HG03378 (cell line): ENCODE results near the gene PSMB2.
"Not testable (repeated sequence)": the region's sequence is repeated elsewhere in the genome, so short reads cannot be mapped to it uniquely, and the experiment has no call there.

Experiments
- ATAC-seq: cut with Tn5 transposase; IDR thresholded peaks from one replicate; pipeline ENCODE4 v1.9.1; 2021; ENCODE audit warnings: mild to moderate bottlenecking, moderate library complexity; ENCODE audit not compliant: unreplicated experiment

PSMB2 gene

DNA sequence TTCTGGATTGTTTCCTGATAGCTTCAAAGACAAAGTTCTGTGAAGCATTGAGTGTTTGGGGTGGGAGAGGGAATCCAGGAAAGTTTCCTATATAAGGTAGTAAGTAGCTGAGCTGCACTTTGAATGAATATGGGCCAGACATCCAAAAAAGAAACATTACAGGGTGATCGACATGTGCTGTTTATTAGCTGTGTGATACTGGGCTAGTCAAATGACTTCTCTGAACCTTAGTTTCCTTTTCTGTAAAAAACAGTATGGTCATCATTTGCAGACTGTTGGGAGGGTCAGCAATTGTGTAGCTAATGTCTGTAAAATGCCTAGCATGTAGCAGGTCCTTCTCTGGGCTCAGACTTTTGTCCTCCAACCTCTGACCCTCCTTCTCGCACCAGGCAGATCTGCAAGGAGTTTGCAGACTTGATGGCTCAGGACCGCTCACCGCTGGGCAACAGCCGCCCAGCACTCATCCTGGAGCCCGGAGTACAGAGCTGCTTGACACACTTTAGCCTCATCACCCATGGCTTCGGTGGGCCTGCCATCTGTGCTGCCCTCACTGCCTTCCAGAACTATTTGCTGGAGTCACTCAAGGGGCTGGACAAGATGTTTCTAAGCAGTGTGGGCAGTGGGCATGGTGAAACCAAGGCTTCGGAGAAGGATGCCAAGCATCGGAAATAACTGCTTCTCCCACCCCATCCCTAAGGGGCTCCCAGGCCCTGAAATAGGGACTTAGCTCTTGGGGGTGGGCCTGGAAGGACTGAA is 47.1 kb downstream of the PSMB2 start:
- ATAC-seq = no peak

DNA sequence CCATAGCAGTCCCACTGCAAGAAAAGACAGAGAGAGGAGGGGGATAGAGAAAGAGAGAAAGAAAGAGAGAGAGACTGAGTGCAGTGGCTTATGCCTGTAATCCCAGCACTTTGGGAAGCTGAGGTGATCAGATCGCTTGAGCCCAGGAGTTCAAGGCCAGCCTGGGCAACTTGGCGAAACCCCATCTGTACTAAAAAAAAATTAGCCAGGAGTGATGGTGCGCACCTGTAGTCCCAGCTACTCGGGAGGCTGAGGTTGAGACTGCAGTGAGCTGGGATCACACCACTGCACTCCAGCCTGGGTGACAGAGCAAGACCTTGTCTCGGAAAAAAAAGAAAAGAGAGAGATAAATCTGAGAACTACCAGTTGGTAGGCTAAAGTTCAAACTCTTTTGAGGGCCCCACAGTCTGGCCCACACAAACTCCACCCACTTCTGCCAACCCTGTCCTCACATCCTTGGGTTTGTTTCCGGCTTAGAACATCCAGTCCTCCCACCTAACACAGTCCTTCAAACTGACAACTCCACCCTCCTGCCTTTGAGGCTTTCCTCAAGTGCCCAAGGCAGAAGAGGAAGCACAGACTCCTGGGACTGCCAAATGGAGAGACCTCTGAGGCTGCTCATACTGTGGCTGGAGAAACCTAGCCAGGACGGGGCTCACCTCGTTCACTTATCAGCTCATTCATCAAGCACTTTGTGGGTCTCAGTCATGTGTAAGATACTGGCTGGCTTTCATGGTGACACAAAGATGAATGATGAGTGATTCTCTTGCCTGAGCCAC is 48.1 kb downstream of the PSMB2 start:
- ATAC-seq = no peak

DNA sequence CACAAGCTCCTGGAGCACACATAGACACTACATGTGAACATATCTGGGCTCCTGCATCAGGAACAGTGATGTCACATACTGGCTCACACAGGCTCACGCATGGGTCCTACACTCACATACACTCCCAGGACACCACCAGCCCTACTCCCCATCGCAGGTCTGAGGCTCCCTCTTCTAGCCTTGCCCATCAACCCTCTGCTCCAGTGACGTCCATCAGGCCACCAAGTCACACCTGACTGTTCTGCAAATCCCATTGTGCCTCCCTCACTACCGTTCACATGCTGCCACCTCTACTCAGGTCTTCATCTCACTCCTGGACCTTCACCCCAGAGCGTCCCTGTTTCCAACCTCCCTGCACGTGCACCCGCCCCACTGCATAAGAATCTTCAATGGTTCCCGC is 50.1 kb downstream of the PSMB2 start:
- ATAC-seq = no peak

DNA sequence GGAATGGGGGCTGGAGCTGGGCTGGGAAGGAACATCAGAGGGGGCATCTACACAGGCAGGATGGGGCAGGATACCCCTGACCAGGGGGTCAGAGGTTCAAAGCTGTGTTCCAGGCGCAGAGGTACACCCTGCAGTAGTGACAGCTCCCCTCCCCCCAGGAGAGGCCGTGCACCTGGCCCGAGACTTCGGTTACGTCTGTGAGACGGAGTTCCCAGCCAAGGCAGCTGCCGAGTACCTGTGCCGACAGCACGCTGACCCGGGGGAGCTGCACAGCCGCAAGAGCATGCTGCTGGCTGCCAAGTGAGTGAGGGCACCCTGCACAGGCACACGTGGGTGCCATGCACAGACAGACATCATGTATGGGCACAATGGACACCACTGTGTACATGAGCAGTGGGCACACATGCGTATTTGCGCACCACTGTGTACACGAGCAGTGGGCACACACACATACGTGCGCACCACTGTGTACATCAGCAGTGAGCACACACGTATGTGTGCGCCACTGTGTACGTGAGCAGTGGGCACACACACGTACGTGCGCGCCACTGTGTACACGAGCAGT is 50.8 kb downstream of the PSMB2 start:
- no peak for ATAC-seq

DNA sequence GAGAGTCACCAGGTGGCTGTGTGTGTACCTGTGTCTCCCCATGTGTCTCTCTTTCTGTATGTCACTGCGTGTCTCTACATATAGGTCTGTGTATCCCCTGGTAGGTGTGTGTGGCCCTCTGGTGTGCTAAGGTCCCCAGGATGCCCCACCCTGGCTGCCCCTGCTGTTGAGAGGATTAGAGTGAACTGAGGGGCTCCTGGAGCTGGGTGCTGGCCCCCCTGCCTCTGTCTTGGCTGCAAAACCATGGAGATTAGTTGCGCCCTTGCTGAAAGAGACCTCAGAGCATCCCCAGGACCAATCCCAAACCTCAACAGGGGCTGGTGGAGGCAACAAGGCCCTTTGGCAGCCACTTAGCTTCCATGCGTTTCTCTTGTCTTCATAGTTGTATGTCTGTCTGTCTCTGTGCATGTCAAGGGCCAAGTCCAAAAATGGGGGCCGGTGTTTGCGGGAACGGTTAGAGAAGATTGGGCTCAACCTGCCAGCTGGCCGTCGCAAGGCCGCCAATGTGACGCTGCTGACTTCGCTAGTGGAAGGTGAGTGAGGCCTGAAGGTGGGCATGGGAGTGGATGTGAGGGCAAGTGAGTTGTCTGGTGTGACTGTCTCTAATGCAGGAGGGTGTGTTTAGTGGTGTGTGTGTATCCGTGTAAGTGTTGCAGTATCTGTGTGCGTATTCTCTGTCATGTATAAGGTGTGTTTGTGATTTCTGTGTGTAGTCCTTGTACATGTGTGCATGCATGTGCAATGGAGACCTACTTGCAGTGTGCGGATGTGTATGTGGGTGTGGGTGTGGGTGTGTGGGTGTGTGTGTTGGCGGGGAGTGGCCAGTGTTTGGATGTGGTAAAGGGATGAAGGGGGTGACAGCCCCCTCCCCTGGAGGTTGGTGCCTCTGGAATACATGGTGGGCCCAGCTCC is 51.6 kb downstream of the PSMB2 start:
- no peak for ATAC-seq

DNA sequence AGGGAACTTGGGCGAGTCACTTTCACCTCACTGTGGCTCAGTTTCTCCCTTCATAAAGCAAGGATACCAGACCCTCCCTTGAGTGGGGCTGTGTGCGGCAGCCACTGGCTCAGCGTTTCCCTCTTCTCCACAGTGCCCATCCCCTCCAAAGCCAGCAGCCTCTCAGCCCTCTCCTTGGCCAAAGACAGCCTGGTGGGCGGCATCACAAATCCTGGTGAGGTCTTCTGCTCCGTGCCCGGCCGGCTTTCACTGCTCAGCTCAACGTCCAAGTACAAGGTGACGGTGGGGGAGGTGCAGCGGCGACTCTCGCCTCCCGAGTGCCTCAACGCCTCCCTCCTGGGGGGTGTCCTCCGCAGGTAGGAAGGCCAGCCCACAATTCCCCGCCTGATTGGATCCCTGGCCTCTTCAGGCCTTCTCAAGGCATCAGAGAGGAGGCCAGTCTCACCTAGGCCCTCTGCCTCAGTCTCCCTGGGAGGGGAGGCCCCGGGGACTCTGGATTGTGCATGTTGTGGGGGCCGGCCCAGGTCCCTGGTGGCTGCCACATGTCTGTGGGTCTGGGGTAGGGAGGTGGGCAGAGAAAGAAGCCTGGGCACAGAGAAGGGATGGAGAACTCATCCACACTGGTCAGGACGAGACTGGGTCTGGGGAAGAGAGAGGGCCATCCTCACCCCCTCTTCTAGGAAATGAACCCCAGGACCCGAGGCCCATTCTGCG is 53.0 kb downstream of the PSMB2 start:
- no peak for ATAC-seq

DNA sequence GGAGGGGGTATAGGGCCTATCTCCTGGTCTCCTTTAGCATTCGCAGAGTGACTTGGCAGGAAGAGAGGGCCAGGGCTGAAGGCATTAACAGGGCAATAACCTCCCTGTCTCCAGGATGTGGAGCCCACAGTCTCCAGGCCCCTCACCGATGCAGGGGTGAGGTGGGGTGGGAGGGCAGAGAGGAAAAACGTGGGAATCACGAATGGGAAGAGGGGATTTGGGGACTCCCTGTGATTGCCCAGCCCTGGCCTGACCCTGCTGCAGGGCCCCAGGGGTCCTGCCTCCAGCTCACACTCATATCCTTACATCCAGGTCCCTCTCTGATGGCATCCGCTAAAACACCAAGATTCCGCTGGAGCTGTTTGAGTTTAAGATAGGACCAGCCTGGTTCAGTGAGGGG is 53.6 kb downstream of the PSMB2 start:
- no peak for ATAC-seq

DNA sequence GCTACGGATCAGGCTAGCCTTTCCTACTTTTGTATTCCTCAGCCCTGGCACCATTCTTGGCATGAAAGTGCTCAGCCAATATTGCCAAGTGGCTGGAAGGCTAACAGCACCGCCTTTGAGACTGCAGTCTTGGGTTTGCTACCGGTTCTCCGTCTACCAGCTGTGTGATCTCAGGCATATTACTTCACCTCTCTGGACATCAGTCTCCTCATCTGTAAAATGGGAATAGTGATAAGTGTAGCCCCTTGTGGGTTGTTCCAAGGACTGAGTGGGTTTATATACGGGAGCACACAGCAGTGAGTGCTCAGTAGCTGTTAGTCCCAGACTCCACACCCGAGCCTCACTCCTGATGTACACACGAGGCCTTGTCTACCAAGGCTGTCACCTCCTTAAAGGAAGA is 54.5 kb downstream of the PSMB2 start:
- ATAC-seq = no peak

DNA sequence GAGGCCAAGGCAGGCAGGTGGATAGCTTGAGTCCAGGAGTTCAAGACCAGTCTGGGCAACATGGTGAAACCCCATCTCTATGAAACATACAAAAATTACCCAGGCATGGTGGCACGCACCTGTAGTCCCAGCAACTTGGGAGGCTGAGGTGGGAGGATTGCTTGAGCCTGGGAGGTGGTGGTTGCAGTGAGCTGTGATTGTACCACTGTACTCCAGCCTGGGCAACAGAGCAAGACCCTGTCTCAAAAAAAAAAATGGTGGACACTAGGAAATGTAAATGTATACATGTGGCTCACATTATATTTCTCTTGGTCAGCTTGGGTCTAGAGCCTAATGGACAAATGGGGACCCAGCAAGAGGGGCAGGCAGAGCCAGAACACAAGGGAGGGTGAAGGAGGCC is 55.5 kb downstream of the PSMB2 start:
- not testable (repeated sequence) for ATAC-seq

DNA sequence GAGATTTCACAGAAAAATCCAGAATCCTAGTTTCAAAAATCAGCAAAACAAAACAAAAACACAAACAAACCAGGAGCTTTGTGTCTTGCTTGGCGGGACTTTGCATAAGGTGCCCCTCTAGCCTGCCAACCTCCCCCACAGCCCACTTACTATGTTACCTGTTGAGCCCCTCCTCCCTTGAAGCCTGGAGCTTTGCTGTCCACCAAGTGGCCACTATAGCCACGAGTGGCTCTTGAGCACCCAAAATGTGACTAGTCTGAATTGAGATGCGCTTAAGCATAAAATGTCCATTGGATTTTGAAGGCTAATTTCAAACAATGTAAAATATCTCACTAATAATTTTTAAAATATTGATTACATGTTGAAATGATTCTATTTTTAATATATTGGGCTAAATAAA is 56.0 kb downstream of the PSMB2 start:
- no peak for ATAC-seq

DNA sequence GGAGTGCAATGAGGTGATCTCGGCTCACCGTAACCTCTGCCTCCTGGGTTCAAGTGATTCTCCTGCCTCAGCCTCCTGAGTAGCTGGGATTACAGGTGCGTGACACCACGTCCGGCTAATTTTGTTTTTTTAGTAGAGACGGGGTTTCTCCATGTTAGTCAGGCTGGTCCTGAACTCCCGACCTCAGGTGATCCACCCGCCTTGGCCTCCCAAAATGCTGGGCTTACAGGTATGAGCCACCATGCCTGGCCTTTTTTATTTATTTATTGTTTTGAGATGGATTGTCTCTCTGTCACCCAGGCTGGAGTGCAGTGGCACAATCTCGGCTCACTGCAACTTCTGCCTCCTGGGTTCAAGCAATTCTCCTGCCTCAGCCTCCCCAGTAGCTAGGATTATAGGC is 59.7 kb downstream of the PSMB2 start:
- not testable (repeated sequence) for ATAC-seq

DNA sequence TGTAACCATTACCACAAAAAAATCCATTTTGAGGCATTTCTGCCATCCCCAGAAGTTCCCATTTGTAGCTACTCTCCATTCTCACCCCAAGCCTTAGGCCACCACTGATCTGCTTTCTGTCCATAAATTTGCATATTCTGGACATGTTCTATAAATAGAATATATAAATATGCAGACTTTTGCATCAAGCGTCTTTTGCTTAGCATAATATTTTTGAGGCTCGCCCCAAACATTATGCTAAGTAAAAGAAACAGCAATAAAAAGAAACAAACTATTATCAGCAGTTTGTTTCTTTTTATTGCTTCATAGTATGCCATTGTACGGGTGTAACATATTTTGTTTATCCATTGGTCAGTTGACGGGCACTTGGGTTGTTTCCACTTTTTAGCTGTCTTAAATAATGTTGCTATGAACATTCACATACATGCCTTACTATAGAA is 60.4 kb downstream of the PSMB2 start:
- no peak for ATAC-seq

DNA sequence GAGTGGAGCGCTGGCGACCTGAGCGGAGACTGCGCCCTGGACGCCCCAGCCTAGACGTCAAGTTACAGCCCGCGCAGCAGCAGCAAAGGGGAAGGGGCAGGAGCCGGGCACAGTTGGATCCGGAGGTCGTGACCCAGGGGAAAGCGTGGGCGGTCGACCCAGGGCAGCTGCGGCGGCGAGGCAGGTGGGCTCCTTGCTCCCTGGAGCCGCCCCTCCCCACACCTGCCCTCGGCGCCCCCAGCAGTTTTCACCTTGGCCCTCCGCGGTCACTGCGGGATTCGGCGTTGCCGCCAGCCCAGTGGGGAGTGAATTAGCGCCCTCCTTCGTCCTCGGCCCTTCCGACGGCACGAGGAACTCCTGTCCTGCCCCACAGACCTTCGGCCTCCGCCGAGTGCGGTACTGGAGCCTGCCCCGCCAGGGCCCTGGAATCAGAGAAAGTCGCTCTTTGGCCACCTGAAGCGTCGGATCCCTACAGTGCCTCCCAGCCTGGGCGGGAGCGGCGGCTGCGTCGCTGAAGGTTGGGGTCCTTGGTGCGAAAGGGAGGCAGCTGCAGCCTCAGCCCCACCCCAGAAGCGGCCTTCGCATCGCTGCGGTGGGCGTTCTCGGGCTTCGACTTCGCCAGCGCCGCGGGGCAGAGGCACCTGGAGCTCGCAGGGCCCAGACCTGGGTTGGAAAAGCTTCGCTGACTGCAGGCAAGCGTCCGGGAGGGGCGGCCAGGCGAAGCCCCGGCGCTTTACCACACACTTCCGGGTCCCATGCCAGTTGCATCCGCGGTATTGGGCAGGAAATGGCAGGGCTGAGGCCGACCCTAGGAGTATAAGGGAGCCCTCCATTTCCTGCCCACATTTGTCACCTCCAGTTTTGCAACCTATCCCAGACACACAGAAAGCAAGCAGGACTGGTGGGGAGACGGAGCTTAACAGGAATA is 64.0 kb downstream of the PSMB2 start:
- ATAC-seq = no peak

DNA sequence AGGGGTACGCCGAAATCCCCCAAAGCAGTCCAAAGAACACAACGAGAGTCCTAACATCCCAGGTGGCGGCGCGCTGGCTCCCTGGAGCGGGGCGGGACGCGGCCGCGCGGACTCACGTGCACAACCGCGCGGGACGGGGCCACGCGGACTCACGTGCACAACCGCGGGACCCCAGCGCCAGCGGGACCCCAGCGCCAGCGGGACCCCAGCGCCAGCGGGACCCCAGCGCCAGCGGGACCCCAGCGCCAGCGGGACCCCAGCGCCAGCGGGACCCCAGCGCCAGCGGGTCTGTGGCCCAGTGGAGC is 64.6 kb downstream of the PSMB2 start:
- ATAC-seq = not testable (repeated sequence)

DNA sequence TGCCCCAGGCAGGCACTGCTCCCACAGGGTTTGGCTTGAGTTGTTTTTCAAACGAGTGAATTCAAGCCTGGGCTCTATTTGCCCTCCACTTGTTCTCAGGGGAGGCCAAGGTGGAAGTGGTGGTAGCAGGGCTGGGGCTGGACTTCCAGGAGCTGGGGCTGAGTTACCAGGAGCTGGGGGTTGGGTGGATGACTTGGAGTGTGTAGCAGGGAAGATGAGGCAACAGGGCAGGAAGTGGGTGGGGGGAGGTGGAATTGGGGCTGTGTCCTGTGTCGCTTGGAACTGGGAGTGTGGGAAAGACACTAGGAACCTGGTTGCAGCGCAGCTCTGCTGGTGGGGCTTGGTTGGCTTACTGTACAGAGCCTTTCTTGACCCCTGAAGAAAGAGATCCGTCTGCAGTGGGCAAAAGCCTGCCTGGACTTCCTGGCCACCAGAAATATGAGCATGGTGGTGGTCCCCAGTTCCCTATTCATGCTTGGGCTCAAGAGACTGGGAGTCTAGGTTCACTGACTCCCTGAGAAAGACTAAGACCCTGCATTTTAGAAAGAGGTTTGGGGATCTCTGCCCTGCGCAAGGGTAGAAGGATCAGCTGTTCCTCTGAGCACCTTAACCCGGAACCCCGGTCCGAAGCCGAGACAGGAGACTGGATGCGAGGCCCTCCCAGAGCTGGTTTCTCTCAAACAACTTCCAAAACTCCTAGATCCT is 65.1 kb downstream of the PSMB2 start:
- no peak for ATAC-seq

DNA sequence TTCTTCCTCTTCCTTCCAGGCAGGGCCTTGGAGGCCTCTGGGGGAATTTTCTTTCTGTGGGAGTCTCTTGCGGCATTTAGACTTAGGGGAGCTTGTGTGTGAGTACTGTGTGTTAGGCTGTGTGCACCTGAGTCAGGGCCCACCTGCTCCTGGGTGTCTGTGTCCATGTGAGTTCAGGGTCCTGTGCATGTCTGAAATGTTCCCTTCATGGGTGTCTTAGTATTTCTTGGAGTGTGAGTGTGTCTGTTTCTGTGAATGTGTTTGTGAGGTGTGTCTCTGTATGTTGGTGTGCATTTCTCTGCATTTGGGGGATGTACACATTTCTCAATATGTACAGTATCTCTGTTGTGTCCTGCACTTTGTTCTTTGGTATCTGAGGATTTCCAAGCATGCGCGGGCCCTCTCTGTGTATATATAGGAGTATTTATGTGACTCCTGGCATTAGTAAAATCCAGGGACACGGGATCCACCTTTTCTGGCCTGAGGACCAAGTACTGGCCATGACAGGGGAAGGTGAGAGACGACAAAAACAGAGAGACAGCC is 65.8 kb downstream of the PSMB2 start:
- ATAC-seq = no peak

DNA sequence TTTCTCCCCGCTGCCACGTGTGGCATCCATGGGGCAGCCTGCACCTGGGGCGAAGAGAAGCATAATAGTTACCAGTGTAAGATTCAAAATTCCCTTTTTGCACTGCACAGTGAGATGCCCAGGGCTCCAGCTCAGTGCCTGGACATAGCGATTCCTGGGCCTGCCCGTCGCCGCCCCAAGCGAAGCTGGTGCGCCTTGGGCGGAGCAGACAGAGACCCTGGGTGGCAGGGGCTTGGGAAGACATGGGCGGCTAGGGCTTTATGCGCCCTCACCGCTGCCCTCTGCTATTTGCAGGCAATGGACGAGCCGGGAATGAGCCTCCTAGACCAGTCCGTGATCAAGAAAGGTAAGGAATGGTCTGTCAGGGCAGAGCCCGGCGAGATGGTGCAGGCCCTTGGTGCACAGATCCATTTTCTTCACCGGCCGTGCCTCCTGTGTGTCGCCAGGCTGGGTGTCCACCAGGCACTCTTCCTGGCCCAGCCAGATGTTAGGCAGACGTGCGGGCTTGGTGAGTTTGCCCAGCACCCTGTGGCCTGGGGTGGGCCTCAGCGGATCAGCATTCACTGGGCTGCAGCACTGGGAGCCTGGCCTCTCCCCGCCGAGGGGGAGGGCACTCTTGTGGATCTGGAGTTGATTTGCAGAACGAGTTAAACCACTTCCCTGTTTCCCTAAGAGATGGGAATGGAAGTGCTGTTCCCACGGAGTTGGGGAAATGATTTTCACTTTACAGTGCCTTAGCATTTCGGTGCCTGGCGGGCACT is 66.5 kb downstream of the PSMB2 start:
- ATAC-seq = no peak

DNA sequence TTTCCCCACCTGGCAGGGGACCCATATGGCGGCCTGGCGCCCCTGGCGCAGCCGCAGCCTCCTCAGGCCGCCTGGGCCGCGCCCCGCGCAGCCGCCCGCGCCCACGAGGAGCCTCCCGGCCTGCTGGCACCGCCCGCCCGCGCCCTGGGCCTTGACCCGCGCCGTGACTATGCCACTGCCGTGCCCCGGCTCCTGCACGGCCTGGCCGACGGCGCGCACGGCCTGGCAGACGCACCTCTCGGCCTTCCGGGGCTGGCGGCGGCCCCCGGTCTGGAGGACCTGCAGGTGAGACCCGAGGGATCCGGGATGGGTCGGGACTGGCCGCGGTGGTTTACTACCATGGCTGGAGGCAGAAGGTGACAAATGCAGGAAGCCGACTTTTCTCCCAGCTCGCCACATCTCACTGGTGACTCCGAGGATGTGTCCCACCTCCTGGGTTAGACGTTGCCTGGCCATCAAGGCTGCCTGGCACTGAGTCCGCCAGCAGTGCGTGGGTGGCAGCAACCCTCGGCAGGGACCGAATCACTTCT is 67.1 kb downstream of the PSMB2 start:
- no peak for ATAC-seq
